HG02981 (cell line): ENCODE data around the gene SUPT5H.

ENCODE experiments used
- ATAC-seq: cut with Tn5 transposase; IDR thresholded peaks from one replicate; pipeline ENCODE4 v1.9.1; 2021; ENCODE audit warnings: mild to moderate bottlenecking, moderate library complexity; ENCODE audit not compliant: unreplicated experiment

Gene SUPT5H

DNA sequence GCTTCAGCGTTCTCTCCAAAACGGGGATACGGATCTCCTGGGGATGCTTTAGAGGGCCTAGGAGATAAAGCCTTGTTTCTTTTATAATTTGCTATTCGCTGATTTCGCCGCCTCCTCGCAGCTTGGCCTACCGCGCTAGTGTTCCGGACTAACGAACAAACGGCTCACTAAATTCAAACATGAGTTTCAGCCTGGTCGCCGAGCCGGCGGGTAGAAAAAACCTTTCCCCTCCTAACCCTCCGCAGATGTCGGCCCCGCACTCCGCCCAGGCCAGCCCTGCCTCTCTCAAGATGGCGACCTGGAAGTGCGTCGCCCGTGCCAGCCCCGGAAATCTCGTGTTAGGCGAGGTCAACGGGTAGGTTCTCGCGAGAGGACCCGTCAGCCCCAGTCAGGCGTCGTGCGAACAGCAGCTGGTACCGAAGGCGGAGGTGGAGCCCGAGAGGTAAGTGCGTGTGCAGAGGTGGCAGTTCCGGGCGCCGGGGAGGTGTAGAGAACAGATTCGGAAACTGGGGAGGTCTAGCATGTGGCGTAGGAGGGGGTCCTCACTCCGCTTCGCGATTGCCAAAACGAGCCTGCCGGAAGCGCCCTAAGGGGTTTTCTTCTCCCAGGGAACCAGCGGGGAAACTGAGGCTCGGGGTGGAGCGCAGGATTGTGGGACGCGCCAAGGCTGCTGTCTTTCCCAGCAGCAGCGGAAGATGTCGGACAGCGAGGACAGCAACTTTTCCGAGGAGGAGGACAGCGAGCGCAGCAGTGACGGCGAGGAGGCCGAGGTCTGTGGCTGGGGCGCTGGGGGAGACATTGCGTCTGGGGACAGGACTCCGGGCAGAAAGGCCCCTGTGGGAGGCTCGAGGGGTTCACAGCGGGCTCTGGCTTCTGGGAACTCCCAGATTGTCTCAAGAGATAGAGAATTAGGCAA is at the start of gene SUPT5H:
TSS of gene SUPT5H (plus strand) at position 387 of the 916 bp plus-strand sequence. CDS start at position 696, 309 bp downstream.
- peak; percentile 76 for ATAC-seq

DNA sequence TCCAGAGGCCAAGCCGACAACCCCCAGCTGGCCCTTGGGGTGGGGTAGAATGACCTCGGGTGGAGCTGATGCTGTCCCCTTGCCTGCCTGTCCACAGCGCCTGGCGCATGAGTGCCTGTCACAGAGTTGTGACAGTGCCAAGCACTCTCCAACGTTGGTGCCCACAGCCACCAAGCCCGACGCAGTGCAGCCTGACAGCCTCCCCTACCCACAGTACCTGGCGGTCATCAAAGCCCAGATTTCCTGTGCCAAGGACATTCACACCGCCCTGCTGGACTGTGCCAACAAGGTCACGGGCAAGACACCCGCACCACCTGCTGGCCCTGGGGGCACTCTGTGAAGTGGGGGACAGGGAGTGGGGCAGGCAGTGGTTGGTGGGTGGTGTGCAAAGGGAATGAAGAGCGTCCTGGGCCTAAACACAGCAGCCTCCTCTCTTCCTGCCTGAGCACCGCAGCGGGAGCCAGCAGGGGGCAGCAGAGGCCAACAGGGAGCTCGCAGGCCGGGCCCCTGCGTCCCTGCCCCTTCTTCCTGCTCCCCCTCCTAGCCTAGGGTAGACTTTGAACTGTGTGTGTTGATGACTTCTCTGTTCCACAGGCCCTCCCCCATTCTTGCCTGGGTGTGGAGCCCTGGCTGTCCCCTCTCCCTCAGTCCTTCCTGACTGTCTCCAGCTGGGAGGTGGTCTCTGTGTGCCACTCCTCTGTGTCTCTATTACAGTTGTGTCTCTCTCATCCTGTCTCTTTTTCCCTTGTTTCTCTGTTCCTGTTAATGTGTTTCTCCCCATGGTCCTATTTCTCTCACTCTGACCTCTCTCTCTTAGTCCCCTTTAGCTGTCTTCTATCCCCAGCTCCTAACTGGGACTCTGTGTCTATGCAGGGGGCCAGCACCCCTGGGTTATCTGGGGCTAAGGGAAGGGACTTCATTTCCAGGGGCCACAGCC is 47.8 kb upstream of the SUPT5H start:
- peak; percentile 39 for ATAC-seq

DNA sequence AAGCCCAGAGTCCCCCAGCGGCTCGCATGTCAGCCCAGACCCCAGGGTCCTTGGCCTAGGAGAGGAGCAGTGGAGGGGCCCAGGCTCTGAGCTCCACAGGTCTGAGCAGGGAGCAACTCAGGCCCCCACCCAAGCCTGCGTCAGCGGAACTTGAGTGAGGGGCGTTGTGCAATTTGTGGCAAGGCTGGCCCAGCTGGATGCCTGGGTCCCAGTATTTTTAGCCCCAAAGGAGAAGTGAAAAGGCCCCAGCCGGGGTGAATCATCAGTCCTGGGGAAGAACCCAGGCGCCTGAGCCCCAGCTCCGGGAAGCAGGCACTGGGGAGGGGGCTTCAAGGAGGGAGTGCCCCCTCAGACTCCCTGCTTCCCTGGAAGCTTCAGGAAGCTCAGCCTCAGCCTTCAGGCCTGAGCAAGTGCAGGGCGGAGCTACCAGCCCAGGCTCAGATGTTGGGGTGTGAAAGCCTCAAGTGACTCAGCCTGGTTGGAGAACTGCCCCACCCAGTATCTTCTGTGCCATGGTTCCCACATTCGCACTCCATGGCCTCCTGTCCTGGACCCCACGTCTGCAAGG is 47.0 kb upstream of the SUPT5H start:
- no peak for ATAC-seq

DNA sequence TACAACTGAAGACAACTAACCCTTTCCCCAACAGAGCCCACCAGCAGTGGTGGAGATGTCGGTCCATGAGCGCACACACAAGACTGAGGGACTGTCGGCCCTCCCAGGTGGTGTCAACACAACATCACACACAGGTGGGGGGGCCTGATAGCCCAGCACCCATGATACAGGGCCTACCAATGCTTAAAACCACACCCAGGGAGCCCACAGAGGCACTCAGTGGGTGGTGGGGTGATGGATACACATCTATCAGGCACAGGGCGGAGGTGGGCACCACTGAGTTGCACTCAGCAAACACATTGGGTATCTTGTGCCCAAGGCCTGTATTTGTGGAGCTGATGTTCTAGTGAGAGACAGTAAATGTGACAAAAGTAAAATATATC is 45.7 kb upstream of the SUPT5H start:
- no peak for ATAC-seq

DNA sequence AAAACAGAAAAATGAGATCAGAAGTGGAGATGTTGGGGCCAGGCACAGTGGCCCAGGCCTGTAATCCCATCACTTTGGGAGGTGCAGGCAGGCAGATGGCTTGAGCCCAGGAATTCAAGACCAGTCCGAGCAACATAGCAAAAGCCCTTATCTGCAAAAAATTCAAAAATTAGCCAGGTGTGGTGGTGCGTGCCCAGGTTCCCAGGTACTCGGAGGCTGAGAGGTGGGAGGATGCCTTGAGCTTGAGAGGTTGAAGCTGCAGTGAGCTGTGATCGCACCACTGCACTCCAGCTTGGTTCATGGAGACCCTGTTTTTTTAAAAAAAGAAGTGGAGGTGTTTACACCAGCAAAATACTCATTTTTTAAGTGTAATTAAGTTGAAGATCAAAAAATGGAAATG is 45.3 kb upstream of the SUPT5H start:
- ATAC-seq, result no peak

DNA sequence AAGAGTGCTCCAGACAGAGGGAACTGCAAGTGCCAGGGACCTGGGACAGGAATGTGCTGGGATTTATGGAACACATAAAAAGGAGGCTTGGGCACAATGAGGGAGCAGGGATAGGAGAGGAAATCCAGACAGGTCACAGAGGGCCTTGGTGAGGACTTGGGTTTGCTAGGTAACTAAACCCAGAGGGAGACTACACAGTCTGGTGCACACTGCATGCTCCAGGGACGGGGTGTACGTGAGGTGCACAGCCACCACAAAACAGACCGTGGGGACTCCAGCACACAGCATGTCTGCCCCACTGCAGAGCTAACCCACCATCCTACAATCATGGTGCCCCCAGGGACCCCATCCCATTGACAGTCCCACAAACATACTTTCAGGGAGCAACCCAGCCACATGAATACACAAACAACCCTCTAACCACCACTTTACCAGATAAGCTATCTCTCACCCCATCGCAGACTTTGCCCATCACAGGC is 44.3 kb upstream of the SUPT5H start:
- no peak for ATAC-seq

DNA sequence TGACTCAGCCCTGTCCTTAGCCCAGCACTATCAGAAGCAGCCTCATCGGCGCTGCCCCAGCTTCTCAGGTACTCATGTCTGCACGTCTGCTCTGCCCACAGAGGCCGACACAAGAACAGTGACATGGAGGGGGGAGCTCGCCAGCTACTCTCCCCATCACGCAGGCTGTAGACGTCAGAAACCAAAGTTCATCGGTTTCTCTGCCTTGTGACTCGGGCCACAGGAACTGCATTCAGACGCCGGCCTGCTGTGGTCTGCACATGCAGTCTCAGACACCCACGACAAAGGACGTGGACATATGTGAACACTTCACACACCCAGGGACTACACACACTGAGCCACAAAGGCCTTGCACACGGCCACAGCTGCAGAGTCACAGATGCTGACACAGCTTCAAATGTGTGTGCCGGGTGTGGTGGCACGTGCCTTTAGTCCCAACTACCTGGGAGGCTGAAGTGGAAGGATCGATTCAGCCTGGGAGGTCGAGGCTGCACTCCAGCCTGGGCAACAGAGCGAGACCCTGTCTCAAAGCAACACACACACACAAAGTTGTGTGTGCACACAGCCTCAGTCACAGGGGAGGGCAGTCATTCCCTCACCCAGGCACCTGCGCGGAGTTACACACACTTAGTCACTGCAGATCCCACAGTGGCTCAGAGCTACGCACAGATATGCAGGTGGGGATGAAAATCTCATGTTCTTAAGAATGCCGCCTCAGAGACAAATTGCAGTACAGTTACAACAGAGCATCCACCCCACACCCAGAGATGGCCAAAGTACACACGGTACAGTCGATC is 43.6 kb upstream of the SUPT5H start:
- no peak for ATAC-seq

DNA sequence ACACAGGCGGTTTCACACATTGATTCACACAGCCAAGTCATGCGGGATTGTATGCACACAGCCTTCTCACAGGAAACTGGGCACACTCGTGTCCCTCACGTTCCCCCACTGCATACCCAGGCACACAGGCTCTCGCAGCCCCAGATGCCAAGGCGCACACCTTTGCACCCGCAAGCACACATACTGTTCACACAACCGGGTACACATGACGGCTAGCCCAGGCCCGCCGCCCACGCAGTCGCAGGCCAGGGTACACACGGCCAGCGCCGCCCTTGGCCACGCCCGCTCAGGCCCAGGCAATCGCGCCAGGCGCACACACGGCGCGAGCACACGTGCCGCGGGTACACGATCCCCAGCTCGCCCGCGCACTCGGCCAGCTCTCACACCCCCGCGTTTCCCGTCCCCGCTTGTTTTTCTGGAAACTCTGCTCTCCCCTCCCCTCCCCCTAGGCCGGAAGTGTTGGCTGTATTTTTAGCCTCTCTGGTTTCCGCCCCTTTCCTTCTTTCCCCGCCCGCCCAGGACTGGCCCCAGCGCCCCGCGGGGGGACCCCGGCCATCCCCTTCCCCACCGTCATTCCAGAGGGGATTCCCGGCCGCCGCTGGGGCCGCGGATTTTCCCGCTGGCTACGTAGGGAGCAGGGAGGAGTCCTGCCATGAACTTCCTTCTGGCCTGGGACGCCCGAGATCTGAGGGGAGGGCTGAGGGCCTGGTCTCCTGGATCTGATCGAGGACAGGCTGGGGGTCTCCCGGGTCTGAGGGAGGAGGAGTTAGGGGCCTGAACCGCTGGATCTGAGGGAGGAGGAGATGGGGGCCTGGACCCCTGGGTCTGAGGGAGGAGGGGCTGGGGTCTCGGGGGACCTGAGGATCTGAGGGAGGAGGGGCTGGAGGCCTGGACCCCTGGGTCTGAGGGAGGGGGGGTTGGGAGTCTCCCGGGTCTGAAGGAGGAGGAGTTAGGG is 42.8 kb upstream of the SUPT5H start:
- ATAC-seq, result no peak

DNA sequence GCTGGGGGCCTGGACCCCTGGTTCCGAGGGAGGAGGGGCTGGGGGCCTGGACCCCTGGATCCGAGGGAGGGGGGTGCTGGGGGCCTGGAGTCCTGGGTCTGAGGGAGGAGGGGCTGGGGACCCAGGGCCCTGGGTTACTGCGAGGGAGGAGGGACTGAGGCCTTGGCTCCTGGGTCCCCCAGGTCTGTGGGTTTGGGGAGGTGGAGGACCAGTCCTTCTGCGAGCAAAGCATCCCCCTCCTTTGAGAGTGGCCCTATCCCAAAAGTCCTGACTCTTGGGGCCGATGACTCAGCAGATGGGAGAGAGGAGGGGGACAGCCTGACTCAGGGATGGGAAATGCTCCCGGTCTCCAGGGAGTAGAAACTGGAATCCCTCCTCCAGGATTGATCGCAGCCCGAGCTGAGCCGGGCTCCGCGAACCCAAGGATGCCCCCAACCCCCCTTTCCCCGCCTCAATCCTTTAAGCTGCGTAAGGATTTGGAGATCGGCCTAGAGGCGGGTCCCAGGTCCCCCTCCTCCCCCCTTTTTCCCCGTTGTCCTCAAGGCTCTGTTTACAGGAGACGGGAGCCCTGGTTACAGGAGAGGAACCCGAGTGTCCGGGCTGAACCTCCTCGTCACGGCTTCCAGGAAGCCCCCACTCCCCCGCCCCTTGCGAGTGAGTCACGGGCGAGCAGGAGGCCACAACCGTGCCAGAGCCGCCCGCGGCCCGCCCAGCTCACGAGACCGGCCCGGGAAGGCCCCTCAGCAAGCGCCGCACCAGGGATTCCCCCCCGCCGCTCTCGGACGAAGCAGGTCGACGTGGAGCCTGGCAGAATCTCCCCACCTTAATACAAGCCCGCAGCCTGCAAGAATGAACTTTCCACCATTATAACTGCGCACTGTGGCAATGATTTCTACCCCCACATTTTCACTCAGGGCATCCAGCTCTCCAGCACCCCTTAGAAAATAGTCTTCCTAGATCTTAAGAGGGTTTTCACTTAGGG is 41.8 kb upstream of the SUPT5H start:
- ATAC-seq, result peak; percentile 25

DNA sequence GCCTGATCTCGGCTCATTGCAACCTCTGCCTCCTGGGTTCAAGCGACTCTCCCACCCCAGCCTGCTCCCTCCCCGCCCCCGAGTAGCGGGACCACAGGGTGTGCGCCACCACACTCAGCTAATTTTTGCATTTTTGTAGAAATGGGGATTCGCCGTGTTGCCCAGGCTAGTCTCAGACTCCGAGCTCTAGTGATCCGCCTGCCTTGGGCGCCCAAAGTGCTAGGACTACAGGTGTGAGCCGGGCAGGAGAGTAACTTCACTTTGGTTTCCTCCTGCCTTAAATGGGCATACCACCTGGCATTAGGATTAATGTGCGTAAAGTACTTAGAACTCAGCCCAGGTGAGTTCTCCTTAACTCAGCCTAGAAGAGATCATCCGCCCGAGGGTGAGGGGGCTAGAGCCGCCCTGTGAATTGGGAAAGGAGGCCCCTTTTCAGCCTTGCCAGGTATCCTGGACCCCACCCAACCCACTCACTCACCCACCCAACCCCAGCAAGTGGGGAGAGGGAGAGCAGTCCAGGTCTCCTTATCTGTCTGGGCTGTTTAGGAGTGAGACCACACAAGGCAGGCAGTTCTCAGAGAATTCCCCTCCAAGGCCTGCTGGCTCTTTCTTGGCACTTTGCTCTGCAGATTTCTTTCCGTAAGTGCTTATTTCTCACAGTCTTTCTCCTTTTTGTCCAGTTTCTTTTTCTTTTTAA is 40.0 kb upstream of the SUPT5H start:
- no peak for ATAC-seq

DNA sequence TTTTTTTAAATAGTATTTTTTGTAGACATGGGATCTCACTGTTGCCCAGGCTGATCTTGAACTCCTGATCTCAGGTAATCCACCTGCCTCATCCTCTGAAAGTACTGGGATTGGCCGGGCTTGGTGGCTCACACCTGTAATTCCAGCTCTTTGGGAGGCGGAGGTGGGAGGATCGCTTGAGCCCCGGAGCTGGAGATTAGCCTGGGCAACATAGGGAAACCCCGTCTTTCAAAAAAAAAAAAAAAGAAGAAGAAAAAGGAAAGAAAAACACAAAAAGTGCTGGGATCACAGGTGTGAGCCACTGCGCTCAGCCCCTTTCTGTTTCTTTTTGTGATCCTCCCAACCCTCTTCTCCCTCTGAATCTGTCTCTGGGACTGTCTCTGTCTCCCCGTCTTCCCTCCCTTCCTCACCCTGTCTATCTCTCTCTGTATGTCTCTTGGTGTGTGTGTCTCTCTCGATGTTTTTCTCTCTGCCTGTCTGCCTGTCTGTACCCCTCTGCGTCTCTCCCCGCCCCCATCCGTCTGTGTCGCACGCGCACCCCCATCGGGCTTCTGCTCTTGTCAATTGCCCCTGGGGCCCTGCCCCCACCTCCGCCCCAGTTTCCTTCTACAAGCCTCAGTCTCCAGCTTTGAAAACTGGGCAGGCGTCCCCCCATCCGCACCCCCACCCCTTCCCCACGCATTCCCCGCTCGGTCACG is 39.3 kb upstream of the SUPT5H start:
- no peak for ATAC-seq

DNA sequence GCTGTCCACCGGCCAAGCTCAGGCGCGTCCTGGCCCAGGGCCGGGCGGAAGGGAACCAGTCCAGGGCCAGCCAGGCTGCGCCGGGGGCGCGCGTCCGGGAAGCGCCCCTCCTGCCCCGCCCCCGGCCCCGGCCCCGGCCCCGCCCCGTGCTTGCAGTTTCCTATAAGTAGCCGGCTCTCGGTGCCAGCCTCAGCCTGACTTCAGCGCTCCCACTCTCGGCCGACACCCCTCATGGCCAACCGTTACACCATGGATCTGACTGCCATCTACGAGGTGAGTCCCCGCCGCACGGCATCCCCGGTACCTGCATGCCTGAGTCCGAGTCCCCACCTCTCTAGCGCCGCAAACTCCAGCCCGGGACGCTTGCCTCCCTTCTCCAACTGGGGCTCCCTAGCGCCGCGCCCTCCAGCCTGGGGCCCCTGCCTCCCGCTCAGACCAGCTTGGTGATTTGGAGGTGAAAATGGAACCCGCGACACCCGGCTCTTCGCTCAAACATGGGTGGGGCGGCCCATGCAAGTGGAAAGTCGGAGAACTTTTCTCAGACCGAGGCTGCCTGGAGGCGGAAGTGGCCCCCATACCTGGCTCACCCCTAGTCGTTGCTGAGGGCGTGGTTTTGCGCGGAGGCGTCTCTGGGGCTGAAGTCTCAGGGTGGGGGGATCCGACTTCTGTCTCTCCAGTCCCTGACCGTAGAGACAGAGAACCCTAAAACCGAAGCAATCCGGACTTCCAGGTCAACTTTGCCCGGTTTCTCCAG is 38.5 kb upstream of the SUPT5H start, which contains the start of gene ZFP36:
TSS of gene ZFP36 (plus strand) at position 192 of the 754 bp plus-strand sequence. CDS start at position 250, 58 bp downstream.
- ATAC-seq, result peak; percentile 16

DNA sequence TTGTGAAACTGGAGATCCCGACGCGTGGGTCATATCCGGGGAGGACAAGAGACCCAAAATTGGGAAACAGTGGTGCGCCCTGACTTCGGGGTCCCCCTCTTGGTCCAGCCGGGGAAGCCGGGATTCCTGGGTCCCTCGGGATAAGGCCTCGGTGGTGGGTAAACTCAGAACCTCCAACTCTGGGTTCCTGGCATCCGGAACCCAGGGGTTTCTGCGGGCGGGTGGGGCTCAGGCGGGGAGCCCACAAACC is 38.0 kb upstream of the SUPT5H start:
- ATAC-seq, result no peak

DNA sequence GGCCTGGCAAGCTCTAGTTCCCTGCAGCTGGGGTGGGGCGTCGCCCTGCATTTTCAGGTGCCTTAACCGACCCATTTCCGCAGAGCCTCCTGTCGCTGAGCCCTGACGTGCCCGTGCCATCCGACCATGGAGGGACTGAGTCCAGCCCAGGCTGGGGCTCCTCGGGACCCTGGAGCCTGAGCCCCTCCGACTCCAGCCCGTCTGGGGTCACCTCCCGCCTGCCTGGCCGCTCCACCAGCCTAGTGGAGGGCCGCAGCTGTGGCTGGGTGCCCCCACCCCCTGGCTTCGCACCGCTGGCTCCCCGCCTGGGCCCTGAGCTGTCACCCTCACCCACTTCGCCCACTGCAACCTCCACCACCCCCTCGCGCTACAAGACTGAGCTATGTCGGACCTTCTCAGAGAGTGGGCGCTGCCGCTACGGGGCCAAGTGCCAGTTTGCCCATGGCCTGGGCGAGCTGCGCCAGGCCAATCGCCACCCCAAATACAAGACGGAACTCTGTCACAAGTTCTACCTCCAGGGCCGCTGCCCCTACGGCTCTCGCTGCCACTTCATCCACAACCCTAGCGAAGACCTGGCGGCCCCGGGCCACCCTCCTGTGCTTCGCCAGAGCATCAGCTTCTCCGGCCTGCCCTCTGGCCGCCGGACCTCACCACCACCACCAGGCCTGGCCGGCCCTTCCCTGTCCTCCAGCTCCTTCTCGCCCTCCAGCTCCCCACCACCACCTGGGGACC is 37.6 kb upstream of the SUPT5H start:
- no peak for ATAC-seq

DNA sequence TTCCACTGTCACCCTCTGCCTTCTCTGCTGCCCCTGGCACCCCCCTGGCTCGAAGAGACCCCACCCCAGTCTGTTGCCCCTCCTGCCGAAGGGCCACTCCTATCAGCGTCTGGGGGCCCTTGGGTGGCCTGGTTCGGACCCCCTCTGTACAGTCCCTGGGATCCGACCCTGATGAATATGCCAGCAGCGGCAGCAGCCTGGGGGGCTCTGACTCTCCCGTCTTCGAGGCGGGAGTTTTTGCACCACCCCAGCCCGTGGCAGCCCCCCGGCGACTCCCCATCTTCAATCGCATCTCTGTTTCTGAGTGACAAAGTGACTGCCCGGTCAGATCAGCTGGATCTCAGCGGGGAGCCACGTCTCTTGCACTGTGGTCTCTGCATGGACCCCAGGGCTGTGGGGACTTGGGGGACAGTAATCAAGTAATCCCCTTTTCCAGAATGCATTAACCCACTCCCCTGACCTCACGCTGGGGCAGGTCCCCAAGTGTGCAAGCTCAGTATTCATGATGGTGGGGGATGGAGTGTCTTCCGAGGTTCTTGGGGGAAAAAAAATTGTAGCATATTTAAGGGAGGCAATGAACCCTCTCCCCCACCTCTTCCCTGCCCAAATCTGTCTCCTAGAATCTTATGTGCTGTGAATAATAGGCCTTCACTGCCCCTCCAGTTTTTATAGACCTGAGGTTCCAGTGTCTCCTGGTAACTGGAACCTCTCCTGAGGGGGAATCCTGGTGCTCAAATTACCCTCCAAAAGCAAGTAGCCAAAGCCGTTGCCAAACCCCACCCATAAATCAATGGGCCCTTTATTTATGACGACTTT is 36.8 kb upstream of the SUPT5H start:
- no peak for ATAC-seq
